ENCODE measurements around the gene ARFGAP3. TPM values are rescaled to one million over a fixed set of nuclear protein-coding genes. Genes with fewer than 3 reads are reported as not detected.

The ARFGAP3 gene
- 26.3 and 26.7 TPM in 2 replicates for total RNA-seq
- long read RNA-seq, transcript ARFGAP3-201 (16 exons, 2,857 nt): major isoform, 206 of 238 reads
- long read RNA-seq, partial matches to known transcripts: 15 of 238 reads
- long read RNA-seq, other reads (novel, unspliced or antisense): 16 of 238 reads

- Mint-ChIP-seq H3K27ac (peak within 1 kb of the TSS; percentile 95), H3K4me3 (ENCODE audit: low read depth) (peak within 1 kb of the TSS; percentile 81), H3K4me1 (ENCODE audit: low read depth) (peaks cover 2% of the 10 kb centered on the region), H3K27me3 (no peaks in the 10 kb centered on the region), H3K36me3 (ENCODE audit: insufficient read depth) (peaks cover 1% of the 10 kb centered on the region), H3K9me3 (ENCODE audit: low read depth) (no peaks in the 10 kb centered on the region)
- TF ChIP-seq CTCF (IDR thresholded peaks at IDR 0.05; ENCODE audit: unreplicated experiment): no peak
- peak; percentile 93 for DNase-seq (ENCODE audit: low spot score, unreplicated experiment)
Measured at GRCh38 chr22:42856865-42857704, at the start of gene ARFGAP3. Gene ARFGAP3 (minus strand): TSS chr22:42857273. CDS start chr22:42857182, 91 bp downstream.

- H3K27ac Mint-ChIP-seq: no peak overlapping the region
- H3K4me3 Mint-ChIP-seq (ENCODE audit: low read depth): no peak overlapping the region
- no peaks in the 10 kb centered on the region for H3K27me3 Mint-ChIP-seq
- no peaks in the 10 kb centered on the region for H3K9me3 Mint-ChIP-seq (ENCODE audit: low read depth)
- no peak for TF ChIP-seq CTCF (IDR thresholded peaks at IDR 0.05; ENCODE audit: unreplicated experiment)
- no peaks in the 10 kb centered on the region for H3K4me1 Mint-ChIP-seq (ENCODE audit: low read depth)
- H3K36me3 Mint-ChIP-seq (ENCODE audit: insufficient read depth): peaks cover 2% of the 10 kb centered on the region
- no peak for DNase-seq (ENCODE audit: low spot score, unreplicated experiment)
Measured at GRCh38 chr22:42905702-42906183, 48.7 kb upstream of the ARFGAP3 start.

GRCh38 chr22:42905217-42905616 is 48.1 kb upstream of the ARFGAP3 start:
- H3K4me1 Mint-ChIP-seq (ENCODE audit: low read depth): no peaks in the 10 kb centered on the region
- TF ChIP-seq CTCF (IDR thresholded peaks at IDR 0.05; ENCODE audit: unreplicated experiment): no peak
- H3K9me3 Mint-ChIP-seq (ENCODE audit: low read depth): no peaks in the 10 kb centered on the region
- no peak overlapping the region for H3K27ac Mint-ChIP-seq
- H3K36me3 Mint-ChIP-seq (ENCODE audit: insufficient read depth): peaks cover 2% of the 10 kb centered on the region
- DNase-seq (ENCODE audit: low spot score, unreplicated experiment): no peak
- H3K4me3 Mint-ChIP-seq (ENCODE audit: low read depth): no peak overlapping the region
- no peaks in the 10 kb centered on the region for H3K27me3 Mint-ChIP-seq

GRCh38 chr22:42904050-42904449 is 47.0 kb upstream of the ARFGAP3 start:
- peaks cover 2% of the 10 kb centered on the region for H3K36me3 Mint-ChIP-seq (ENCODE audit: insufficient read depth)
- no peaks in the 10 kb centered on the region for H3K4me1 Mint-ChIP-seq (ENCODE audit: low read depth)
- no peaks in the 10 kb centered on the region for H3K27me3 Mint-ChIP-seq
- DNase-seq (ENCODE audit: low spot score, unreplicated experiment): no peak
- no peak overlapping the region for H3K4me3 Mint-ChIP-seq (ENCODE audit: low read depth)
- no peak for TF ChIP-seq CTCF (IDR thresholded peaks at IDR 0.05; ENCODE audit: unreplicated experiment)
- no peaks in the 10 kb centered on the region for H3K9me3 Mint-ChIP-seq (ENCODE audit: low read depth)
- no peak overlapping the region for H3K27ac Mint-ChIP-seq

GRCh38 chr22:42902875-42903510 is 45.9 kb upstream of the ARFGAP3 start:
- Mint-ChIP-seq H3K36me3 (ENCODE audit: insufficient read depth) (peaks cover 2% of the 10 kb centered on the region), H3K4me1 (ENCODE audit: low read depth) (no peaks in the 10 kb centered on the region), H3K27me3 (no peaks in the 10 kb centered on the region), H3K27ac (no peak overlapping the region), H3K9me3 (ENCODE audit: low read depth) (no peaks in the 10 kb centered on the region), H3K4me3 (ENCODE audit: low read depth) (no peak overlapping the region)
- DNase-seq (ENCODE audit: low spot score, unreplicated experiment): no peak
- no peak for TF ChIP-seq CTCF (IDR thresholded peaks at IDR 0.05; ENCODE audit: unreplicated experiment)
